Measurements from ENCODE around the gene INPP5F.

DNA sequence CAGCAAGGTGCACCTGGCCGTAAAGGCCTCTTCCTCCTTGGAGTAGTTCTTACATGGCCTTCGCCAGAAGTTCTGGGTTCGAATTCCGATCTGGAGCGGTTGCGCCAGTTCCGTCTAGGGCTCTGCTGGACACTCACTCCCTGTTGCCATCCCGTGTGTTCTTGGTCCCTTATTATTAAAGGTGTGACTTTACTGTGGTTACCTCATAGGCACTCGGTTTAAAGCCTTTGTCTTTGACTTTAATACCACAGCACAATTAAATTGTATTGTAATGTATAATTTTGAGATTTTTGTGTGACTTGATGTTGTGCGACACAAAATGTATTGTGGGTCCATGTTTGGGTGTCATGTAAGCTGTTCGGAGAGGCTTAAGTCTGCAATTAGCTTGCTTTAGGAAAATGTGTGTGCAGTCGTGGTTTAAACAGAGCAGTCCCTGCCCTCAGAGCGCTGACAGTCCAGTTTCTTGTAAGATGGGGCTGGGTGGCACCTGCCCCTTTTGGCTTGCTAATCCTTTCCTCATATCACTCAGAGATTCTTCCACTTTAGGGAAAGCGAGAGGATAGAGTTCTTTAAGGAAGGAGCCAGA lies 919 bp downstream of the INPP5F start:
- TF ChIP-seq, protein P1, sequence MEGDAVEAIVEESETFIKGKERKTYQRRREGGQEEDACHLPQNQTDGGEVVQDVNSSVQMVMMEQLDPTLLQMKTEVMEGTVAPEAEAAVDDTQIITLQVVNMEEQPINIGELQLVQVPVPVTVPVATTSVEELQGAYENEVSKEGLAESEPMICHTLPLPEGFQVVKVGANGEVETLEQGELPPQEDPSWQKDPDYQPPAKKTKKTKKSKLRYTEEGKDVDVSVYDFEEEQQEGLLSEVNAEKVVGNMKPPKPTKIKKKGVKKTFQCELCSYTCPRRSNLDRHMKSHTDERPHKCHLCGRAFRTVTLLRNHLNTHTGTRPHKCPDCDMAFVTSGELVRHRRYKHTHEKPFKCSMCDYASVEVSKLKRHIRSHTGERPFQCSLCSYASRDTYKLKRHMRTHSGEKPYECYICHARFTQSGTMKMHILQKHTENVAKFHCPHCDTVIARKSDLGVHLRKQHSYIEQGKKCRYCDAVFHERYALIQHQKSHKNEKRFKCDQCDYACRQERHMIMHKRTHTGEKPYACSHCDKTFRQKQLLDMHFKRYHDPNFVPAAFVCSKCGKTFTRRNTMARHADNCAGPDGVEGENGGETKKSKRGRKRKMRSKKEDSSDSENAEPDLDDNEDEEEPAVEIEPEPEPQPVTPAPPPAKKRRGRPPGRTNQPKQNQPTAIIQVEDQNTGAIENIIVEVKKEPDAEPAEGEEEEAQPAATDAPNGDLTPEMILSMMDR (IDR thresholded peaks at IDR 0.05): no peak
- no peak for TF ChIP-seq ZFX (IDR thresholded peaks at IDR 0.05; ENCODE audit: borderline replicate concordance)
